ENCODE data around the gene PIAS4. TPM values are rescaled to one million over a fixed set of nuclear protein-coding genes. Genes with fewer than 3 reads are reported as not detected.
A peak's percentile ranks its signal among the peaks of the same experiment; 100 is the strongest.

Gene PIAS4
- total RNA-seq, 2 donors from 2014 or later = 10.9 to 11.4 TPM

- H3K4me3 ChIP-seq = no peak overlapping the region
- no peaks in the 10 kb centered on the region for H3K9me3 ChIP-seq
- H3K4me1 ChIP-seq = peaks cover 0 to 23% of the 10 kb centered on the region in 2 donors
- no peaks in the 10 kb centered on the region for H3K27me3 ChIP-seq
- H3K36me3 ChIP-seq = peaks cover 91% of the 10 kb centered on the region
- H3K27ac ChIP-seq = no peak overlapping the region
- TF ChIP-seq CTCF (IDR thresholded peaks at IDR 0.05) = no peak
- no peak for DNase-seq (ENCODE audit: low spot score)
Measured at GRCh38 chr19:3980353-3981251, 26.9 kb upstream of the PIAS4 start.

- no peak for TF ChIP-seq CTCF (IDR thresholded peaks at IDR 0.05)
- Histone ChIP-seq H3K4me3 (no peak overlapping the region), H3K27ac (no peak overlapping the region), H3K4me1 (peaks cover 0 to 30% of the 10 kb centered on the region in 2 donors), H3K9me3 (no peaks in the 10 kb centered on the region), H3K27me3 (no peaks in the 10 kb centered on the region), H3K36me3 (peaks cover 84% of the 10 kb centered on the region)
- no peak for DNase-seq (ENCODE audit: low spot score)
Measured at GRCh38 chr19:3981373-3981735, 26.2 kb upstream of the PIAS4 start.

GRCh38 chr19:3981736-3982681, 25.5 kb upstream of the PIAS4 start:
- peaks cover 77% of the 10 kb centered on the region for H3K36me3 ChIP-seq
- no peak for TF ChIP-seq CTCF (IDR thresholded peaks at IDR 0.05)
- no peaks in the 10 kb centered on the region for H3K27me3 ChIP-seq
- no peak for DNase-seq (ENCODE audit: low spot score)
- peaks cover 0 to 37% of the 10 kb centered on the region in 2 donors for H3K4me1 ChIP-seq
- H3K4me3 ChIP-seq = no peak overlapping the region
- peak overlapping the region in 1 of 2 donors; percentile 2 for H3K27ac ChIP-seq
- no peaks in the 10 kb centered on the region for H3K9me3 ChIP-seq

GRCh38 chr19:3982701-3983541, 24.6 kb upstream of the PIAS4 start:
- peaks cover 68% of the 10 kb centered on the region for H3K36me3 ChIP-seq
- H3K9me3 ChIP-seq = no peaks in the 10 kb centered on the region
- DNase-seq (ENCODE audit: low spot score) = no peak
- peak overlapping the region; percentile 94 to 97 for H3K27ac ChIP-seq
- H3K4me3 ChIP-seq = no peak overlapping the region
- peaks cover 0 to 44% of the 10 kb centered on the region in 2 donors for H3K4me1 ChIP-seq
- TF ChIP-seq CTCF (IDR thresholded peaks at IDR 0.05) = no peak
- no peaks in the 10 kb centered on the region for H3K27me3 ChIP-seq

GRCh38 chr19:3983542-3983914, 24.0 kb upstream of the PIAS4 start:
- no peak for TF ChIP-seq CTCF (IDR thresholded peaks at IDR 0.05)
- Histone ChIP-seq H3K4me3 (peak overlapping the region; percentile 82 to 91), H3K27ac (peak overlapping the region; percentile 94 to 97), H3K4me1 (peaks cover 0 to 44% of the 10 kb centered on the region in 2 donors), H3K9me3 (no peaks in the 10 kb centered on the region), H3K27me3 (no peaks in the 10 kb centered on the region), H3K36me3 (peaks cover 62% of the 10 kb centered on the region)
- DNase-seq (ENCODE audit: low spot score) = no peak

Measured in right atrium auricular region (tissue), 2 donors.